Loucy (cell line): ENCODE results near the gene RPL11.

Source experiments
- H2AFZ ChIP-seq: fragments of 200-600 bp; sonication (generic); 2 replicates; pipeline ENCODE4 v1.6.0; 2016; ENCODE audit warnings: antibody characterized with exemption, mild to moderate bottlenecking, low read length, moderate library complexity
- H3F3A ChIP-seq: fragments of 200-600 bp; 2 replicates; pipeline ENCODE4 v1.6.0; 2016; ENCODE audit warnings: antibody characterized with exemption, low read depth, mild to moderate bottlenecking
- H3K27me3 ChIP-seq: fragments of 200-600 bp; sonication (generic); 2 replicates; pipeline ENCODE4 v1.6.1; 2014; ENCODE audit warnings: low read length, mild to moderate bottlenecking; ENCODE audit not compliant: insufficient read depth, poor library complexity, severe bottlenecking
- H3K36me3 ChIP-seq: fragments of 200-600 bp; sonication (generic); 2 replicates; pipeline ENCODE4 v1.6.1; 2016; ENCODE audit warnings: low read length; ENCODE audit not compliant: insufficient read depth
- H3K4me1 ChIP-seq: fragments of 200-600 bp; sonication (generic); 2 replicates; pipeline ENCODE4 v1.5.1; 2014; ENCODE audit warnings: low read length, mild to moderate bottlenecking; ENCODE audit not compliant: insufficient read depth, poor library complexity, severe bottlenecking
- H3K4me2 ChIP-seq: fragments of 200-600 bp; sonication (generic); 2 replicates; pipeline ENCODE4 v1.6.0; 2014; ENCODE audit warnings: antibody characterized with exemption, low read length, low read depth, mild to moderate bottlenecking; ENCODE audit not compliant: poor library complexity, severe bottlenecking
- H3K4me3 ChIP-seq: fragments of 200-600 bp; sonication (generic); 2 replicates; pipeline ENCODE4 v1.5.1; 2014; ENCODE audit warnings: low read length, mild to moderate bottlenecking, mixed read lengths; ENCODE audit not compliant: poor library complexity, severe bottlenecking
- H3K79me2 ChIP-seq: fragments of 200-600 bp; sonication (generic); 2 replicates; pipeline ENCODE4 v1.6.1; 2014; ENCODE audit warnings: low read length; ENCODE audit not compliant: insufficient read depth
- H3K9ac ChIP-seq: fragments of 200-600 bp; sonication (generic); 2 replicates; pipeline ENCODE4 v1.6.0; 2014; ENCODE audit warnings: mild to moderate bottlenecking, low read depth, low read length, moderate library complexity; ENCODE audit not compliant: poor library complexity, severe bottlenecking
- H3K9me2 ChIP-seq: fragments of 200-600 bp; sonication (generic); replicated peaks from 2 replicates; pipeline ENCODE4 v1.6.1; 2016; ENCODE audit warnings: low read depth, low read length, mixed read lengths
- H3K9me3 ChIP-seq: fragments of 200-600 bp; sonication (generic); 2 replicates; pipeline ENCODE4 v1.6.1; 2014; ENCODE audit warnings: mild to moderate bottlenecking, antibody characterized with exemption, low read length, low read depth; ENCODE audit not compliant: insufficient read depth
- H4K20me1 ChIP-seq: fragments of 200-600 bp; sonication (generic); 2 replicates; pipeline ENCODE4 v1.6.0; 2014; ENCODE audit warnings: antibody characterized with exemption, low read length, mild to moderate bottlenecking; ENCODE audit not compliant: insufficient read depth, poor library complexity, severe bottlenecking
- EZH2phosphoT487 ChIP-seq: fragments of 200-600 bp; IDR thresholded peaks from 2 replicates; pipeline ENCODE4 v1.6.1; 2018; ENCODE audit warnings: antibody characterized with exemption, mild to moderate bottlenecking, moderate library complexity, borderline replicate concordance
- TF ChIP-seq, protein P1 (sequence below): fragments of 200-600 bp; sonication (generic); conservative IDR thresholded peaks from 2 replicates; pipeline ENCODE4 v1.5.1; 2014; ENCODE audit warnings: mild to moderate bottlenecking, antibody characterized with exemption, low read length

RPL11 gene

DNA sequence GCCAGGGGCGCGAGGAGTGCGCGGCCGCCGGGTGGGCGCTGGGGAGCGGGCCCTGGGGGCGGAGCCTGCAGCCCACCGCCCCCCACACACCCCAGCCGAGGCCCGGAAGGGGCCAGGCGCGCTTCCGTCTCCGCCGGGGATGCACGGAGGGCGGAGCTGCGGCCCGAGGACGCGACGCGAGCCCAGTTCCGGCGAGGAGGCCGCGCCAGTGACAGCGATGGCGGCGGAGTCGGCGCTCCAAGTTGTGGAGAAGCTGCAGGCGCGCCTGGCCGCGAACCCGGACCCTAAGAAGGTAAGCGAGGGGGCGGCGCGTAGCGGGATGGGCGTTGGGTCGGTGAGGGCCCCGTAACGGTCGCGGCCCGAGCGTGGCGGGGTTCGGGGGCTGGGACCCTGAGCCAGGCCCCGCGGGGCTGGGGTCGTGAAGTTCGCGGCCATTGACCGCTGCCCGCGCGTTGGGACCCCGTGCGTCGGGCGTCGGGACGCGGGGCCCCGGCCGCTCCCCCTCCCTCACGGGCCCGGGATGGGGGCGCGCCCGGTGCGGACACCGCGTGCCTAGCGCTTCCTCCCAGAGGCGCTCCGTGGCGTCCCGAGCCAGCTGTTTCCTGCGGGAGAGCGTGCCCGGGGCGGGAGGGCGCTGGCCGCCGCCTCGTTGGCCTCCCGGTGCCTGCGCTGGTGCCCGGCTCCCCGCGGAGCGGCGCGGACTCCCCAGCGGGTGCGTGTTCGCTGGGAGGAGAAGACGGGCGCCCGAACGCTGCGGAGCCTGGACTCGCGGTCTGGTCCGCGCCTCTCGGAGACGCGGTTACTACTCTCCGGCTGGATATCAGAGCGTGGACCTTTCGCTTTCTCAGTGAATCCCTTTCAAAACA lies 51.9 kb downstream of the RPL11 start, which contains the start of gene ELOA:
TSS of gene ELOA (plus strand) at position 185 of the 866 bp plus-strand sequence. CDS start at position 218, 33 bp downstream.
- Histone ChIP-seq H3K4me2 (peak within 1 kb of the TSS; percentile 97), H3K9ac (peak within 1 kb of the TSS; percentile 86), H3K79me2 (peaks cover 51% of the 10 kb centered on the region)

DNA sequence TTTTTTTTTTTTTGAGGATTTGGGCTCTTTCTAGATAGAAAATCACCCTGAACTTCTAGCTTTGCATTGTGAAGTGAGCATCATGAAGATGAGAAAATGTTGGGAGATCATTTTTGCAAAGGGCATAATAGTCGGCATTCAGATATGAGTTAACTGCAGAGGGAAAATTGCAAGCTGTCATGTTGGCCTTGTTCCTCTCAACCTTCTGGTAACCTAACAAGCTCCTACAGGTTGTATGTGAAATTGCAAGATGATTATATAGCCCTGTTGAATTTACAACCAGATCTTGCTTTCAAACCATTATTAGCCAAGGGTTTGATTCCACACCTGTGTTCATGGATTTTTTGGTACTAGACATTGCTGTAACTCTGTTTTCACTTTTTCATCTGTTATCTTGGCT lies 53.9 kb downstream of the RPL11 start:
- peak overlapping the region; percentile 97 for H3K4me2 ChIP-seq
- peaks cover 40% of the 10 kb centered on the region for H3K4me1 ChIP-seq
- no peak overlapping the region for H2AFZ ChIP-seq
- H3K36me3 ChIP-seq = peaks cover 12% of the 10 kb centered on the region; the same call in 1 of the 2 replicates
- no peaks in the 10 kb centered on the region for H3F3A ChIP-seq
- H3K79me2 ChIP-seq = peaks cover 64% of the 10 kb centered on the region
- H3K9me3 ChIP-seq = no peaks in the 10 kb centered on the region
- H3K4me3 ChIP-seq = peak overlapping the region; percentile 89
- H3K9ac ChIP-seq = peak overlapping the region; percentile 86
- no peaks in the 10 kb centered on the region for H3K9me2 ChIP-seq
- peaks cover 59% of the 10 kb centered on the region for H4K20me1 ChIP-seq
- no peaks in the 10 kb centered on the region for H3K27me3 ChIP-seq
- TF ChIP-seq, protein P1, sequence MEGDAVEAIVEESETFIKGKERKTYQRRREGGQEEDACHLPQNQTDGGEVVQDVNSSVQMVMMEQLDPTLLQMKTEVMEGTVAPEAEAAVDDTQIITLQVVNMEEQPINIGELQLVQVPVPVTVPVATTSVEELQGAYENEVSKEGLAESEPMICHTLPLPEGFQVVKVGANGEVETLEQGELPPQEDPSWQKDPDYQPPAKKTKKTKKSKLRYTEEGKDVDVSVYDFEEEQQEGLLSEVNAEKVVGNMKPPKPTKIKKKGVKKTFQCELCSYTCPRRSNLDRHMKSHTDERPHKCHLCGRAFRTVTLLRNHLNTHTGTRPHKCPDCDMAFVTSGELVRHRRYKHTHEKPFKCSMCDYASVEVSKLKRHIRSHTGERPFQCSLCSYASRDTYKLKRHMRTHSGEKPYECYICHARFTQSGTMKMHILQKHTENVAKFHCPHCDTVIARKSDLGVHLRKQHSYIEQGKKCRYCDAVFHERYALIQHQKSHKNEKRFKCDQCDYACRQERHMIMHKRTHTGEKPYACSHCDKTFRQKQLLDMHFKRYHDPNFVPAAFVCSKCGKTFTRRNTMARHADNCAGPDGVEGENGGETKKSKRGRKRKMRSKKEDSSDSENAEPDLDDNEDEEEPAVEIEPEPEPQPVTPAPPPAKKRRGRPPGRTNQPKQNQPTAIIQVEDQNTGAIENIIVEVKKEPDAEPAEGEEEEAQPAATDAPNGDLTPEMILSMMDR = peak; percentile 60
- no peak for TF ChIP-seq EZH2phosphoT487

More for the DNA sequence above, 51.9 kb downstream of the RPL11 start, which contains the start of gene ELOA:
- Histone ChIP-seq H2AFZ (peak within 1 kb of the TSS; percentile 91), H3K9me2 (no peaks in the 10 kb centered on the region), H3K9me3 (no peaks in the 10 kb centered on the region), H3K4me3 (peak within 1 kb of the TSS; percentile 89), H3F3A (no peaks in the 10 kb centered on the region), H3K36me3 (no peaks in the 10 kb centered on the region), H3K27me3 (no peaks in the 10 kb centered on the region), H3K4me1 (peaks cover 35% of the 10 kb centered on the region), H4K20me1 (peaks cover 50% of the 10 kb centered on the region)
- TF ChIP-seq, protein P1 = no peak
- TF ChIP-seq EZH2phosphoT487 = no peak
